Measurements from ENCODE around the gene GPR3. TPM values are rescaled to one million over a fixed set of nuclear protein-coding genes. Genes with fewer than 3 reads are reported as not detected.

The GPR3 gene
- total and polyA plus RNA-seq, 2 of the 13 experiments (the other 11 are each of a cell fraction or from before 2014, with no cell fraction given), result 1.00 to 2.6 TPM

DNA sequence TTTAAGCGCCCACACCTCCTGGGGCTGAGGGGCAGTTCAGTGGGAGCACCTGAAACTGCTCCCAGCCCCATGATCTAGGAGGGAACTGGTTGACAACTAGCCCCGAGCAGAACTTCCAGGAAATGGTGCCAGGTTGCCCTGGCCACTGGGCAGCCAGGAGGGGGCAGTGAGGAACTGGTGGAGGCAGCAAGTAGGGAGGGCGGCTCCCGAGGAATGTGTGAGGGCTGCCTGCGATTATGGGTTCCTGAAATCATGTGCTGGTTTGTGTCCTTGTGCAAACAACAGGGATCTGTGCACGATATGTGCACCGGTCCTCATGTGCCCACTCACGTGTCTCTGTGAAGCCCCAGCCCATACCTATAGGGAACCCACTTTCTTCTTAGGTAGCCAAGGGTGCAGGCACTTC lies 9.9 kb downstream of the GPR3 start (continued):
- TF ChIP-seq, protein P1, sequence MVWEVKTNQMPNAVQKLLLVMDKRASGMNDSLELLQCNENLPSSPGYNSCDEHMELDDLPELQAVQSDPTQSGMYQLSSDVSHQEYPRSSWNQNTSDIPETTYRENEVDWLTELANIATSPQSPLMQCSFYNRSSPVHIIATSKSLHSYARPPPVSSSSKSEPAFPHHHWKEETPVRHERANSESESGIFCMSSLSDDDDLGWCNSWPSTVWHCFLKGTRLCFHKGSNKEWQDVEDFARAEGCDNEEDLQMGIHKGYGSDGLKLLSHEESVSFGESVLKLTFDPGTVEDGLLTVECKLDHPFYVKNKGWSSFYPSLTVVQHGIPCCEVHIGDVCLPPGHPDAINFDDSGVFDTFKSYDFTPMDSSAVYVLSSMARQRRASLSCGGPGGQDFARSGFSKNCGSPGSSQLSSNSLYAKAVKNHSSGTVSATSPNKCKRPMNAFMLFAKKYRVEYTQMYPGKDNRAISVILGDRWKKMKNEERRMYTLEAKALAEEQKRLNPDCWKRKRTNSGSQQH (CRISPR knock-in tag; IDR thresholded peaks at IDR 0.05; ENCODE audit: low read depth), result no peak
- TF ChIP-seq, protein P2, sequence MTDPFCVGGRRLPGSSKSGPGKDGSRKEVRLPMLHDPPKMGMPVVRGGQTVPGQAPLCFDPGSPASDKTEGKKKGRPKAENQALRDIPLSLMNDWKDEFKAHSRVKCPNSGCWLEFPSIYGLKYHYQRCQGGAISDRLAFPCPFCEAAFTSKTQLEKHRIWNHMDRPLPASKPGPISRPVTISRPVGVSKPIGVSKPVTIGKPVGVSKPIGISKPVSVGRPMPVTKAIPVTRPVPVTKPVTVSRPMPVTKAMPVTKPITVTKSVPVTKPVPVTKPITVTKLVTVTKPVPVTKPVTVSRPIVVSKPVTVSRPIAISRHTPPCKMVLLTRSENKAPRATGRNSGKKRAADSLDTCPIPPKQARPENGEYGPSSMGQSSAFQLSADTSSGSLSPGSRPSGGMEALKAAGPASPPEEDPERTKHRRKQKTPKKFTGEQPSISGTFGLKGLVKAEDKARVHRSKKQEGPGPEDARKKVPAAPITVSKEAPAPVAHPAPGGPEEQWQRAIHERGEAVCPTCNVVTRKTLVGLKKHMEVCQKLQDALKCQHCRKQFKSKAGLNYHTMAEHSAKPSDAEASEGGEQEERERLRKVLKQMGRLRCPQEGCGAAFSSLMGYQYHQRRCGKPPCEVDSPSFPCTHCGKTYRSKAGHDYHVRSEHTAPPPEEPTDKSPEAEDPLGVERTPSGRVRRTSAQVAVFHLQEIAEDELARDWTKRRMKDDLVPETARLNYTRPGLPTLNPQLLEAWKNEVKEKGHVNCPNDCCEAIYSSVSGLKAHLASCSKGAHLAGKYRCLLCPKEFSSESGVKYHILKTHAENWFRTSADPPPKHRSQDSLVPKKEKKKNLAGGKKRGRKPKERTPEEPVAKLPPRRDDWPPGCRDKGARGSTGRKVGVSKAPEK (CRISPR knock-in tag; IDR thresholded peaks at IDR 0.05; ENCODE audit: borderline replicate concordance), result no peak
- TF ChIP-seq ZNF670 (CRISPR knock-in tag; IDR thresholded peaks at IDR 0.05; ENCODE audit: borderline replicate concordance) (no peak), ZNF10 (CRISPR knock-in tag; IDR thresholded peaks at IDR 0.05; ENCODE audit: borderline replicate concordance, low read depth) (no peak), KDM5A (IDR thresholded peaks at IDR 0.05; ENCODE audit: borderline replicate concordance, low read length) (no peak), TARDBP (CRISPR knock-in tag; IDR thresholded peaks at IDR 0.05) (no peak), ZFP90 (CRISPR knock-in tag; IDR thresholded peaks at IDR 0.05; ENCODE audit: borderline replicate concordance) (no peak), POGZ (CRISPR knock-in tag; IDR thresholded peaks at IDR 0.05) (no peak), FOXA3 (CRISPR knock-in tag; IDR thresholded peaks at IDR 0.05) (no peak), TGIF2 (CRISPR knock-in tag; IDR thresholded peaks at IDR 0.05) (no peak)
- TF ChIP-seq, protein P3, sequence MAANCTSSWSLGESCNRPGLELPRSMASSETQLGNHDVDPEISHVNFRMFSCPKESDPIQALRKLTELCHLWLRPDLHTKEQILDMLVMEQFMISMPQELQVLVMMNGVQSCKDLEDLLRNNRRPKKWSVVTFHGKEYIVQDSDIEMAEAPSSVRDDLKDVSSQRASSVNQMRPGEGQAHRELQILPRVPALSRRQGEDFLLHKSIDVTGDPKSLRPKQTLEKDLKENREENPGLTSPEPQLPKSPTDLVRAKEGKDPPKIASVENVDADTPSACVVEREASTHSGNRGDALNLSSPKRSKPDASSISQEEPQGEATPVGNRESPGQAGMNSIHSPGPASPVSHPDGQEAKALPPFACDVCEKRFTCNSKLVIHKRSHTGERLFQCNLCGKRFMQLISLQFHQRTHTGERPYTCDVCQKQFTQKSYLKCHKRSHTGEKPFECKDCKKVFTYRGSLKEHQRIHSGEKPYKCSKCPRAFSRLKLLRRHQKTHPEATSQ (CRISPR knock-in tag; IDR thresholded peaks at IDR 0.05; ENCODE audit: borderline replicate concordance), result no peak
- TF ChIP-seq, protein P4, sequence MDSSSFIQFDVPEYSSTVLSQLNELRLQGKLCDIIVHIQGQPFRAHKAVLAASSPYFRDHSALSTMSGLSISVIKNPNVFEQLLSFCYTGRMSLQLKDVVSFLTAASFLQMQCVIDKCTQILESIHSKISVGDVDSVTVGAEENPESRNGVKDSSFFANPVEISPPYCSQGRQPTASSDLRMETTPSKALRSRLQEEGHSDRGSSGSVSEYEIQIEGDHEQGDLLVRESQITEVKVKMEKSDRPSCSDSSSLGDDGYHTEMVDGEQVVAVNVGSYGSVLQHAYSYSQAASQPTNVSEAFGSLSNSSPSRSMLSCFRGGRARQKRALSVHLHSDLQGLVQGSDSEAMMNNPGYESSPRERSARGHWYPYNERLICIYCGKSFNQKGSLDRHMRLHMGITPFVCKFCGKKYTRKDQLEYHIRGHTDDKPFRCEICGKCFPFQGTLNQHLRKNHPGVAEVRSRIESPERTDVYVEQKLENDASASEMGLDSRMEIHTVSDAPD (CRISPR knock-in tag; IDR thresholded peaks at IDR 0.05), result 0 out of 2 replicates have a peak, but pooled peaks have one; percentile 21
- TF ChIP-seq, protein P5, sequence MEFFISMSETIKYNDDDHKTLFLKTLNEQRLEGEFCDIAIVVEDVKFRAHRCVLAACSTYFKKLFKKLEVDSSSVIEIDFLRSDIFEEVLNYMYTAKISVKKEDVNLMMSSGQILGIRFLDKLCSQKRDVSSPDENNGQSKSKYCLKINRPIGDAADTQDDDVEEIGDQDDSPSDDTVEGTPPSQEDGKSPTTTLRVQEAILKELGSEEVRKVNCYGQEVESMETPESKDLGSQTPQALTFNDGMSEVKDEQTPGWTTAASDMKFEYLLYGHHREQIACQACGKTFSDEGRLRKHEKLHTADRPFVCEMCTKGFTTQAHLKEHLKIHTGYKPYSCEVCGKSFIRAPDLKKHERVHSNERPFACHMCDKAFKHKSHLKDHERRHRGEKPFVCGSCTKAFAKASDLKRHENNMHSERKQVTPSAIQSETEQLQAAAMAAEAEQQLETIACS (CRISPR knock-in tag; IDR thresholded peaks at IDR 0.05), result no peak
